Measurements from ENCODE around the gene KCTD5. TPM values are rescaled to one million over a fixed set of nuclear protein-coding genes. Genes with fewer than 3 reads are reported as not detected.
A peak's percentile ranks its signal among the peaks of the same experiment; 100 is the strongest.

The KCTD5 gene
- total RNA-seq, 1 experiment from 2014 or later: 42.1 TPM

DNA sequence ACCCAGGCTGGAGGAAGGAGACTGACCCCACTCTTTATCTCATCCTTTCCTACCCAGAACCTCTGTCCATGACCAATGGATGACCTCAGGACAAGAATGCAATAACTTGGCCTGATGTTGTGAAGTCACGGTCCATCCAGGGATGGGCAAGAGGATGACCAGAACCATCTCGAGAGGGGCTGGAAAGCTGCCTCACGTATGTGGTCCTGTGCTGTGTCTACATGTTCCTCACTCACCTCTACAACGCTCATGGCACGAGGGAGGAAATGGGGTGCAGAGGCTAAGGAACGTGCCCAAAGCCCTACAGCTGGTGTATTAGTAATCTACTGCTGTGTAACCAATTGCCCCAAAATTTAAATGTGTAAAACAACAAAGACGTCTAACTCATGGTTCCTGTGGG is 7.3 kb upstream of the KCTD5 start:
- BruUV-seq (replicated peaks): no TSS peak
- Histone ChIP-seq H3K36me3 (ENCODE audit: control insufficient read depth in 1 of 2, insufficient read depth in 2 of 2, low read length in 2 of 2) (no peaks in the 10 kb centered on the region), H3K79me2 (ENCODE audit: insufficient read depth, low read length) (peaks cover 9% of the 10 kb centered on the region), H3K4me2 (ENCODE audit: low read length) (peak overlapping the region; percentile 78), H3K9me2 (ENCODE audit: insufficient read depth) (no peaks in the 10 kb centered on the region), H3K9me3 (ENCODE audit: control insufficient read depth in 1 of 2, insufficient read depth in 1 of 2, low read depth in 1 of 2, low read length in 2 of 2) (no peaks in the 10 kb centered on the region), H2AFZ (ENCODE audit: low read depth, low read length, poor library complexity, severe bottlenecking) (no peak overlapping the region), H3K4me1 (ENCODE audit: control insufficient read depth in 1 of 2, insufficient read depth in 2 of 2, low read length in 2 of 2) (peaks cover 32 to 57% of the 10 kb centered on the region in 2 experiments), H4K20me1 (ENCODE audit: insufficient read depth) (no peaks in the 10 kb centered on the region), H3K27ac (ENCODE audit: low read depth, low read length) (no peak overlapping the region), H3K4me3 (replicated peaks in 1 of 2; ENCODE audit: low read depth in 1 of 2, low read length in 2 of 2) (no peak overlapping the region), H3K9ac (ENCODE audit: low read length) (peak overlapping the region; percentile 45; the same call in 1 of the 2 replicates), H3K27me3 (ENCODE audit: insufficient read depth, low read length) (no peaks in the 10 kb centered on the region)
- intact Hi-C loops (cut with micrococcal nuclease): no loop called here
- ATAC-seq (no peak), DNase-seq (ENCODE audit: low read depth, low spot score) (no peak)
- CTCF ChIA-PET: no interaction called here
- POLR2A ChIA-PET: no interaction called here
- RAD21 ChIA-PET (ENCODE audit: low non-redundant PET in 1 of 2, low total read pairs in 2 of 2, uncharacterized antibody in 2 of 2, unreplicated experiment in 2 of 2): no interaction called here
- TF ChIP-seq, protein P1, sequence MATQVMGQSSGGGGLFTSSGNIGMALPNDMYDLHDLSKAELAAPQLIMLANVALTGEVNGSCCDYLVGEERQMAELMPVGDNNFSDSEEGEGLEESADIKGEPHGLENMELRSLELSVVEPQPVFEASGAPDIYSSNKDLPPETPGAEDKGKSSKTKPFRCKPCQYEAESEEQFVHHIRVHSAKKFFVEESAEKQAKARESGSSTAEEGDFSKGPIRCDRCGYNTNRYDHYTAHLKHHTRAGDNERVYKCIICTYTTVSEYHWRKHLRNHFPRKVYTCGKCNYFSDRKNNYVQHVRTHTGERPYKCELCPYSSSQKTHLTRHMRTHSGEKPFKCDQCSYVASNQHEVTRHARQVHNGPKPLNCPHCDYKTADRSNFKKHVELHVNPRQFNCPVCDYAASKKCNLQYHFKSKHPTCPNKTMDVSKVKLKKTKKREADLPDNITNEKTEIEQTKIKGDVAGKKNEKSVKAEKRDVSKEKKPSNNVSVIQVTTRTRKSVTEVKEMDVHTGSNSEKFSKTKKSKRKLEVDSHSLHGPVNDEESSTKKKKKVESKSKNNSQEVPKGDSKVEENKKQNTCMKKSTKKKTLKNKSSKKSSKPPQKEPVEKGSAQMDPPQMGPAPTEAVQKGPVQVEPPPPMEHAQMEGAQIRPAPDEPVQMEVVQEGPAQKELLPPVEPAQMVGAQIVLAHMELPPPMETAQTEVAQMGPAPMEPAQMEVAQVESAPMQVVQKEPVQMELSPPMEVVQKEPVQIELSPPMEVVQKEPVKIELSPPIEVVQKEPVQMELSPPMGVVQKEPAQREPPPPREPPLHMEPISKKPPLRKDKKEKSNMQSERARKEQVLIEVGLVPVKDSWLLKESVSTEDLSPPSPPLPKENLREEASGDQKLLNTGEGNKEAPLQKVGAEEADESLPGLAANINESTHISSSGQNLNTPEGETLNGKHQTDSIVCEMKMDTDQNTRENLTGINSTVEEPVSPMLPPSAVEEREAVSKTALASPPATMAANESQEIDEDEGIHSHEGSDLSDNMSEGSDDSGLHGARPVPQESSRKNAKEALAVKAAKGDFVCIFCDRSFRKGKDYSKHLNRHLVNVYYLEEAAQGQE (IDR thresholded peaks at IDR 0.05; ENCODE audit: low read depth): no peak
- TF ChIP-seq POLR2A (IDR thresholded peaks at IDR 0.05; ENCODE audit: borderline replicate concordance, extremely low read depth, insufficient read depth, insufficient read length): no peak
- TF ChIP-seq EGR1 (IDR thresholded peaks at IDR 0.05; ENCODE audit: low read depth): no peak
- TF ChIP-seq, protein P2, sequence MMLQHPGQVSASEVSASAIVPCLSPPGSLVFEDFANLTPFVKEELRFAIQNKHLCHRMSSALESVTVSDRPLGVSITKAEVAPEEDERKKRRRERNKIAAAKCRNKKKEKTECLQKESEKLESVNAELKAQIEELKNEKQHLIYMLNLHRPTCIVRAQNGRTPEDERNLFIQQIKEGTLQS (IDR thresholded peaks at IDR 0.05): no peak
- TF ChIP-seq POLR2AphosphoS5 (IDR thresholded peaks at IDR 0.05; ENCODE audit: low read depth, low read length): 0 out of 2 replicates have a peak, but pooled peaks have one; percentile 15
- no peak for TF ChIP-seq YY1 (IDR thresholded peaks at IDR 0.05; ENCODE audit: extremely low read depth, insufficient replicate concordance, low read depth, low read length)
